Measurements from ENCODE around the gene ABCC10.
A peak's percentile ranks its signal among the peaks of the same experiment; 100 is the strongest.
"Not testable (repeated sequence)": the region's sequence is repeated elsewhere in the genome, so short reads cannot be mapped to it uniquely, and the experiment has no call there.

Gene ABCC10

DNA sequence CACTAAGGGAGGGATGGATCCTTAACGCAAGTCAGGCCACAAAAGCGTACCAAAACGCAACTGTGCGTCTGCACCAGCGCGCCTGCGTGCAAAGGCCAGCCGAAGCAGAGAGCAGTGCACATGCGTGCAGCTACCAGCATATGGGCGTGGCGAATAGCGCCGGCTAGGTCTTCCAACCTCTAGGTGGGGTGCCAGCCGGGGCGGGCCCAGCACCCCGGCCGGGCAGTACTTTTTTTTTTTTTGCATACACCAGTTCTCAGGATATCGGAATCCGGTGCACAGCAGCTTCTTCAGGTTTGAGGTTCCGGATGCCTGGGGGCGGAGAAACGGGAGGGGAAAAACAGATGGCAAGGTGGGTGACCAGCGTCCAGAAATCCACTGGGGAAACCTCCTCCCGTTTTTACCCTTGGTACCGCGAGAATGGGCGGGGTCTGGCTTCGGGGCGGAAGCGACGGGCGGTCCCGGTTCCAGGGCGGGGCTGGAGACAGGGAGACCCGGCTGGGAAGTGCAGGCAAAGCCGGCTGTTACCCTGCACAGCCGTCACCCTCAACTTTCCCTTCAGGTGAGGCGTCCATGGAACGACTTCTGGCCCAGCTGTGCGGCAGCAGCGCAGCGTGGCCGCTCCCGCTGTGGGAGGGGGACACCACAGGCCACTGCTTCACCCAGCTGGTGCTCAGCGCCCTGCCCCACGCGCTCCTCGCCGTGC, at the start of gene ABCC10:
Gene ABCC10, plus strand, starts transcription at position 136 of the 706 bp plus-strand sequence. Its CDS starts 438 bp downstream, at position 574.
- peak; percentile 96 for DNase-seq

DNA sequence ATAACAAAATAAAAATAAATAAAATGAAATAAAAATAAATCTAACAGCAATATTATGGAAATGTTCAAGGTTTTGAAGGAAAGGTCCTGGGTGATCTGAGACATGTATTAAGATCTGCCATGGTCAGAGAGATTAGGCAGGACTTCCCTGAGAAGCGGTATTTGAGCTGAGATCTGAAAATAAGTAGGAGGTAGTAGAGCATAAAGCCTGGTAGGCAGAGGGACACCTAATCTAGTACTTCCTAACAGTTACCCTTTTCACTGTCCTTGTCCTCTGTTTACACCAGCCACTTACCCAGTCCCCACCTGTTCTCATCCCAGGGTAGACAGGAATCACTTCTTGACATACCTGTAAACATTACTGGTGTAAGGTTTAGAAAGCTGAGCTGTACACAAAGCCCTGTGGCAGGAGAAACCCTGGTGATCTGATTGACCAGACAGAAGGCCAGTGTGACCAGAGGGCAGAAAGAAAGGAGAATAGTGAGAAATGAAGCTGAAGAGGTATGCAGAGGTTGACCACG, 49.6 kb upstream of the ABCC10 start:
- DNase-seq = no peak

DNA sequence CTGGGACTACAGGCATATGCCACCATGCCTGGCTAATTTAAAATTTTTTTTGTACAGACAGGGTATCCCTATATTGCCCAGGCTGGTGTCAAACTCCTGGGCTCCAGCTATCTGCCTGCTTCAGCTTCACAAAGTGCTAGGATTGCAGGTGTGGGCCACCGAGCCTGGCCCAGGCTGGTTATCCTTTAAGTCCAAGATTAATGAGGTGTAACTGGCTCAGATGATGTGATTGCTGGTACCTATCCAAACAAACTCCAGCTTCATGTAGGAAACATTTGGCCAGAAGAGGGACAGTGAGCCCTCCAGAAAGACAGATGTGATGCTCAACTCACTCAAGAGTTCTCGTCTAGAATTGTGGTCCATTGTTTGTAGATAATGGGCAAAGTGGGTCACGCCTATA, 48.7 kb upstream of the ABCC10 start:
- no peak for DNase-seq

- DNase-seq = not testable (repeated sequence)
These were observed 46.5 kb upstream of the ABCC10 start for GRCh38 chr6:43380858-43381257.

DNA sequence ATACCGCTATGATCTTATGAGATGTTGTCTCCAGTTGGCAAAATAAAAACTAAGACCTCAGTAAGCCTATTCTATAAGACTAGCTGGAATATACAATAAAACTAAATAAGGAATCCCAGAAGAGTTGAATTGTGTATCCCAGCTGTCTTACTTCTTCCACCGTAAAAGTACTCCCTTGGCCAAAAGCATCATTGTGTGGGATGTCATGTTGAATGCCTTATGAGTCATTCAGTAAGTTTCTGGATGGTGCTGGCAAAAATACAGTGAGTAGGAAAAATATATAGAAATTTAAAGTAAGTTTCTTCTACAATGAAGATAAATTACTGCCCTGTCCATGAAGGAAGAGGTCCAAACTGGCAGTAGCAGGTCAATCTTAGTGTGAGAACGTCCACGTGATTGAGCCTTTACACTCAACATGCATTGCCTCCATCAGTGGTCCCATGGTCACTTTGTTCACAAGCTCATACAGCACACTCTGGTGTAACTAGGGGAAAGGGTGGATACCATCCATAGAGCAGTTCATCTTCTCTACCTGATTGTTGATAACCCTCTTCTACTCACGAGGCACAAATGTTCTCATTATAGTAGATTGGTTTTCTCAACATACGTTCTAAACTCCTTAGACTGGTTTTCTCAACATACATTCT, 44.2 kb upstream of the ABCC10 start:
- no peak for DNase-seq

DNA sequence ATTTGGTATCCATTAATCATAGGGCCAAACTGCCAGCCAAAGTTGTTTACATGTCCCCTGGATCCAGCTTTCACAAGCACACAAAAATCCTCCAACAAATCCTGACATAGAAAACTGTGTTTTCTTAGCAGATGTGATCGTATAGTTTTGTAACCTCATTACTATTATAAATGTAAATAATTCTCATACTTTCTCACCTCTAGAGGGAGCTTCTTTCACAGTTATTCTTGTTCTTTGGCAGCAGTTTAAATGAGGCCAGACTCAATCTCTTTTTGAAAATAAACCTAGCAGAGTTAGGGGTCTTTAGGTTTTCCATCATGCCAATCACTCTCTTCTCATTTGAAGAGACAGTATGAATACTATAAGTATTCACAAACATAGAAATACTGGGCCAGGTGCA, 40.8 kb upstream of the ABCC10 start:
- peak; percentile 54 for DNase-seq

- no peak for DNase-seq
These were observed 37.5 kb upstream of the ABCC10 start for GRCh38 chr6:43389730-43390295.

GRCh38 chr6:43390753-43391439, 36.4 kb upstream of the ABCC10 start:
- DNase-seq = not testable (repeated sequence)

DNA sequence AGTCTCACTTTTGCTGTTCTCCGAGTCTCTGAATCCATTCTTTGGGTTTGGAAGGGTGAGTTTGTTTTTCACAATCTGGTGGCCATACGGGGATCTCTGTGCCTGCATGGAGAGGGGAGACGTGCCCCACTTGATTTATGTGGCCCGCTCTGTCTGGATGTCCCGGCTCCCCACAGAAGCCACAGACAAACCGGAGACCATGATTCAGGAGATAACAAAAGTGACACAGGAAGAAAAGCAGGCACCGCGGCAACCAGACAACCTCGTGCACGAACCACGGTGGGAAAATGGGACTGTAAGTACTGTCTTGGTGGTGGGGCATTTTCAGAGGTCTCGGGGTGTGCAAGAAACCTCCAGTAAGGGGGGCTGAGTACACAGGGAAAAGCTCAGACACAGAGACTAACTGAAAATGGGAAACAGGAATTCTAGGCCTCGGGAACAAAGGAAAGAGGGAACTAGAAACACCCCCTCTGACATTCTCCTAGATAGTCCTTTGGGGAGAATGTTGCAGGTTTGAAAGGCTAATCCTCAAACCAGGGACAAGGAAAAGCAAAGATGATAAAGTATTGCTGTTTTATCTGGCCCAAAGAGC, 35.8 kb upstream of the ABCC10 start:
- peak; percentile 76 for DNase-seq

DNA sequence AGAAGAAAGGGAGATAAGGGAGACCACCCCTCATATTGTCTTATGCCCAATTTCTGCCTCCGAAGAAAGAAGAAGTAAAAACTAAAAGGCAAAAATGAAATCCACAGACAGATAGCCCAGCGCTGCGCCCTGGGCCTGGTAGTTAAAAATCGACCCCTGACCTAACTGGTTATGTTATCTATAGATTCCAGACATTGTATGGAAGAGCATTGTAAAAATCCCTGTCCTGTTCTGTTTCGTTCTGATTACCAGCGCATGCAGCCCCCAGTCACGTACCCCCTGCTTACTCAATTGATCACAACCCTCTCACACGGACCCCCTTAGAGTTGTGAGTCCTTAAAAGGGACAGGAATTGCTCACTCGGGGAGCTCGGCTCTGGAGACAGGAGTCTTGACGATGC, 34.2 kb upstream of the ABCC10 start:
- DNase-seq = not testable (repeated sequence)

DNA sequence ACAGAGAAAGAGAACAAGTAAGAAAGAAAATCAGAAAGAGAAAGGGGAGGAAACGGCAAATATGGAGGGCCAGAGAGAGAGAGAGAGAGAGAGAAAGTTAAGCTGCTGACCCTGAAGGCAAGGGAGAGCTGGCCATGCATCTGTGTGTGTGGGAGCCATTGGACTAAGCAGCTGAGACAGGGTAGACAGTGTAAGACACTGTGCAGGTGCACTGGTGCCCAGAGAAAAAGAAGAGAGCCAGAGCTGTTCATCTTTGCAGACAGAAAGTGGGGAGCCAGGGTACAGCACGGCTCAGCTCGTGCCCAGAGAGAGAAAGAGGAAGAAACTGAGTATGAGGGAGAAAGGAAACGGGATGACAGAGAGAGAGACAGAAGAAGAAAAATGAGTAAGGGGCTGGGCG, 33.7 kb upstream of the ABCC10 start:
- DNase-seq = no peak

GRCh38 chr6:43394982-43395381, 32.4 kb upstream of the ABCC10 start:
- no peak for DNase-seq

DNA sequence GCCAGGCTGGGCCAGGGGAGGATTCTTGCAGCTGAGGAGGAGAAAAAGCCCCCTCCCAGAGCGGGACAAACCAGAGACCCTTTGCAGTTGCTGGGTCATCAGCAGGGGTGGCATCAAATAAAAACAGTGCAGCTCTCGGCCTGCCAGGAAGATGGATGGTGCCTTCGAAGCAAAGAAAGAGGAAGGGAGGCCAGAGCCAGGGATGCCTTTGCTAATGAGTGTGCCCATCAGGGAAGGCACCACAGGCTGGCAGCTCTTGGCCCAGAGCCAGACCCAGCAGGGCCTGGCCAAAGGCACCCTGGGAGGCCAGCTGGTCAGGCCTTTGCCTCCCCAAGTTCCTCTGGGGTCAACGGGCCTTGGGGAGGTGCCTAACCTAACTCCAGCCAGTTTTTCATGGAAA, 31.6 kb upstream of the ABCC10 start:
- no peak for DNase-seq

DNA sequence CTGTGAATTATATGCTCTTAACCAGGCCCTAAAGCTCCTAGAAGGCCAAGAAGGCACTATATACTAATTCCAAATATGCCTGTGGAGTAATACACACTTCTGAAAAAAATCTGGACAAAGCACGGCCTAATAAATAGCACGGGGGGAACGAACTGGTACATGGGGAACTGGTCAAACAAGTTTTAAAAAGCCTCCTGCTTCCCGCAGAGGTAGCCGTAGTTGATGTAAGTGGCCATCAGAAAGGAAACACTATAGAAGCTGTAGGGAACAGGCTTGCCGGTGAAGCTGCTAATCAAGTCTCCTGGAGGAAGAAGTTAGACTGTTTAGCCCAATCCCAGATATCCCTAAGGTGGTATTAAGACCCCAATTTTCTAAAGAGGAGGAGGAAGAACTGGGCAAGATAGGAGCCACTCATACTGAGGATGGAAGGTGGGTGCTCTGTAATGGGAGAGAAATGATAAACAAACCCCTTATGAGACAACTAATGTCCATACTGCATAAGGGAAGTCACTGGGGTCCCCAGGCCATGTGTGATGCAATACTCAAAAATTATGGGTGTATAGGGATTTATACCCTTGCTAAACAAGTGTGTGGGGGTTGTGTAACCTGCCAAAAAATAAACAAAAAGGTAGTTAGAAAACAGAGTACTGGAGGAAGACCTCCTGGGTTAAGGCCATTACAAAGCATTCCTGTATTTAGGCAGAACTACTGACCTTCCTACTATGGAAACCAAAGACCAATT, 30.8 kb upstream of the ABCC10 start:
- DNase-seq = no peak

- no peak for DNase-seq
These were observed 27.3 kb upstream of the ABCC10 start for GRCh38 chr6:43399932-43400487.

DNA sequence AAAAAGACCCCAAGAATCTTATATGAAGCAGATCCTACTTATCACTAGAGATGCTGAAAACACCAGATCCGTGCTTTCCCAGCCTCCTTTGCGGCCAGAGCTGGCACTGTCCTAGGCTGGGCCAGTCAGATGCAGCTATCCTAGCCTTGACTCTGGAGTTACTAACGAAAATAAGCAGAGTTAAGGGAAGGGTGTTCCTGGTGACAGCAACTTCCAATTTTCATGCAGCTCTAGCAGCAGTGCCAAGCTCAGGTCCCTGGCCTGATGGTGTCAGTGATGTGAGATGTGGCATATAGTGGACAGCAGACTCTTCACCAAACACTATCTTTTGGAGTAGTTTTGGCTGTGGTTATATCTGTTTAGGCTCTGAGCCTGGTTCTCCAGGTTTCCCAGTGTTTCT, 25.6 kb upstream of the ABCC10 start:
- DNase-seq = no peak

DNA sequence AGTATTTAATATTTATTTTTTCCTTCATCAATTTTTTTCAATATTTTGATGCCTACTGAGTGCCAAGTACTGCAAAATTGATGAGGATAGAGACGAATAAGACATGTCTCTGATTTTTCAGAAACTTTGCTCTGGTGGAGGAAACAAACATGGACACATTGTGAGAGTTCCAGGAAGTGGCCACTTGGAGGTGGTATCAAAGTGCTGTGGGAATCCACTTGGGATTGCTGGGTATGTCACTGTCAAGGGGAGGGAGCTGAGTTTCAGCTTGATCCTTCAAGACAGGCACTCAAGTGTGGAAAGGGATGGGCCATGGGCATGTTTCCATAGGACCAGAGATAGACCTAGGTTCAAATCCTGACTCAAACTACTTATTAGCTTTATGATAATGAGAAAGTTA, 24.5 kb upstream of the ABCC10 start:
- no peak for DNase-seq

GRCh38 chr6:43405354-43405753, 22.0 kb upstream of the ABCC10 start:
- no peak for DNase-seq

DNA sequence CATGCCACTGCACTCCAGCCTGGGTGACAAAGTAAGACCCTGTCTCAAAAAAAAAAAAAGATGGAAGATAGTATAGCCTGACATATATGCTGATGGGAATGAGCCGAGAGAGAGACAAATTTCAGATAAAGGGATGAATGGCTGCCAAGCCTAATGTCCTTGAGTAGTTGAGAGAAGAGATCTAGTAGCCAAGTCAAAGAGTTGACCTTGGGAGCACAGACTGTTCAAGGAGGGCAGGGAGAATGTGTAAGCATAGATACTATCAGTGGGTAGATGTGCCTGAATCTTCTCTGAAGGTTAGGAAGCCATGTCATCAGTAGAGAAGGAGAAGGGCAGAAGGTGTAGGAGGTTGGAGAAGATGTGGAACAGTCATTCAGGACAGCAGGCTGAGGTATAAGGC, 20.0 kb upstream of the ABCC10 start:
- no peak for DNase-seq

GRCh38 chr6:43408259-43408658, 19.1 kb upstream of the ABCC10 start:
- DNase-seq = no peak

DNA sequence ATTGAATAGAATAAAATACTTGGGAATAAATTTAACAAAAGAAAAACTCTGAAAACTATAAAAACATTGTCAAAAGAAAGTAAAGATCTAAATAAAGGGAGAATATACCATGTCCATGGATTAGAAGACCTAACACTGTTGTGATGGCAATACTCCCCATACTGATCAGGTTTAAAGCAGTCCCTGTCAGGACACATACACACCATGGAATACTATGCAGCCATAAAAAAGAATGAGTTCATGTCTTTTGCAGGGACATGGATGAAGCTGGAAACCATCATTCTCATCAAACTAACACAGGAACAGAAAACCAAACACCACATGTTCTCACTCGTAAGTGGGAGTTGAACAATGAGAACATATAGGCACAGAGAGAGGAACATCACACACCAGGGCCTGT, 16.6 kb upstream of the ABCC10 start:
- DNase-seq = not testable (repeated sequence)

GRCh38 chr6:43412541-43412940, 14.8 kb upstream of the ABCC10 start:
- no peak for DNase-seq
